ENCODE data around the gene ANKRD23.
"Not testable (repeated sequence)": the region's sequence is repeated elsewhere in the genome, so short reads cannot be mapped to it uniquely, and the experiment has no call there.

ANKRD23 gene

DNA sequence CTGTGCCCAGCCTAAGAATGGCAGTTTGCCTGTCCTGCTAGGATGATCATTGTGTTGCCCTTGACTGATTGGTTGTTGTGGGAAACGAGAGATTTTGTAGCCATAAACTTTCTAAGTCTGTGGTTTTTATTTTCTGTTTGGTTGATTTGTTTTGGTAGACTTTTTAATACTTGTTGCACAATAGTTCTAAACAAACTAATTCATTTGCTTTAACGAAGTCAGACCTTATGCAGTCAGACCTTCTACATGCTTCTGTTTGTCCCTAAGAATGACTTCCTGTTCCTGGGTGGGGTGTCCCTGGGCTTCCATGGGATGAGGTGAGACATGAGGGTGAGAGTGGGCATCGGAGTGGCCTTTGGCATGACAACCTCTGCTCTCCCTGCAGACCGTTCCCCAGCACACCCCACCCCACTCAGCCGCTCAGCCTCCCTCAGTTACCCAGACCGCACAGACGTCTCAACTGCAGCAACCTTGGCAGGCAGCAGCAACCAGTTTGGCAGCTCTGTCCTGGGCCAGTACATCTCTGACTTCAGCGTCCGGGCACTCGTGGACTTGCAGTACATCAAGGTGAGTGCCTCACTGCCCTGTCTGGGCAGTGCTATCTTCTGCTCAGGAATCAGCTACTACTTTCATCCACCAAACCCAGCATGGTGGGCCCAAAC, 35.5 kb downstream of the ANKRD23 start:
- DNase-seq (ENCODE audit: low read depth), result no peak
- H3K4me3 ChIP-seq (ENCODE audit: low read depth, low read length), result no peak overlapping the region
- TF ChIP-seq, protein P1, sequence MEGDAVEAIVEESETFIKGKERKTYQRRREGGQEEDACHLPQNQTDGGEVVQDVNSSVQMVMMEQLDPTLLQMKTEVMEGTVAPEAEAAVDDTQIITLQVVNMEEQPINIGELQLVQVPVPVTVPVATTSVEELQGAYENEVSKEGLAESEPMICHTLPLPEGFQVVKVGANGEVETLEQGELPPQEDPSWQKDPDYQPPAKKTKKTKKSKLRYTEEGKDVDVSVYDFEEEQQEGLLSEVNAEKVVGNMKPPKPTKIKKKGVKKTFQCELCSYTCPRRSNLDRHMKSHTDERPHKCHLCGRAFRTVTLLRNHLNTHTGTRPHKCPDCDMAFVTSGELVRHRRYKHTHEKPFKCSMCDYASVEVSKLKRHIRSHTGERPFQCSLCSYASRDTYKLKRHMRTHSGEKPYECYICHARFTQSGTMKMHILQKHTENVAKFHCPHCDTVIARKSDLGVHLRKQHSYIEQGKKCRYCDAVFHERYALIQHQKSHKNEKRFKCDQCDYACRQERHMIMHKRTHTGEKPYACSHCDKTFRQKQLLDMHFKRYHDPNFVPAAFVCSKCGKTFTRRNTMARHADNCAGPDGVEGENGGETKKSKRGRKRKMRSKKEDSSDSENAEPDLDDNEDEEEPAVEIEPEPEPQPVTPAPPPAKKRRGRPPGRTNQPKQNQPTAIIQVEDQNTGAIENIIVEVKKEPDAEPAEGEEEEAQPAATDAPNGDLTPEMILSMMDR (IDR thresholded peaks at IDR 0.05; ENCODE audit: low read depth, low read length, missing control alignments), result no peak

DNA sequence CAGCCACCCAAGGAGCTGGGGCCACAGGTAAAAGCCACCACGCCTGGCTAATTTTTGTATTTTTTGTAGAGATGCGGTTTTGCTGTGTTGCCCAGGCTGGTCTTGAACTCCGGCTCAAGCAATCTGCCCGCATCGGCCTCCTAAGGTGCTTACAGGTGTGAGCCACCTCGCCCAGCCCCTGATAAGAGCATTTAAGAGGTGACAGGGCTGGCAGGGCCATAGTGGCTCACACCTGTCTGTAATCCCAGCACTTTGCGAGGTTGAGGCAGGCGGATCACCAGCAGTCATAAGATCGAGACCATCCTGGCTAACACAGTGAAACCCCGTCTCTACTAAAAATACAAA, 36.7 kb downstream of the ANKRD23 start:
- H3K4me3 ChIP-seq (ENCODE audit: low read depth, low read length), result no peak overlapping the region
- DNase-seq (ENCODE audit: low read depth), result no peak

DNA sequence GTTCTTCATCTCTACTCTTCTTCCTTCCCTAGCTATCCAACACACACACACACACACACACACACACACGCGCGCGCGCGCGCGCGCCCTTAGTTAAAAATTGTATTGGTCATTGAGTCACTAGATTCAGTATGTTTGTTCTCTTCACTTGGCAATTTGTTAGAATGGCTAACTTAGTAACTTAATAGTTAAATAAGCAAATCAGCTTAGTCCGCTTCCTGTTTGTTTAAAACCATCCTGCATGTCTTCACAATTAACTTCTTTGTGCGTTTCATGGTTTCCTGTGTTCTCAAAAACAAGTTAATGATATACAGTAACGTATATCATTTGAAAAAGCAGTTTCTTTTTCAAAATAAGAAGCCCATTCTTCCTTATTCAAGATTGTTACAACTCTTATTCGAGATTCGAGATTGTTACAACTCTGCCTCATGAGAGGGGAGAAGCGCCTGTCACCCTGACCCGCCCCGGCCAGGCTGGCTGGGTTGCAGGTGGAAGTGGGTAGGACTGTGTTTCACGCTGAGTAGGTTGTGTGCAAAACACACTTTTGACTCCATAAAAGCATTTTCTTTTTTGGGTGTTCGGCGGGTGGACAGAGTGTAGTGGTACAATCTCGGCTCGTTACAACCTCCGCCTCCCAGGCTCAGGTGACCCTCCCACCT, 37.2 kb downstream of the ANKRD23 start:
- no peak overlapping the region for H3K4me3 ChIP-seq (ENCODE audit: low read depth, low read length)
- TF ChIP-seq, protein P1 (IDR thresholded peaks at IDR 0.05; ENCODE audit: low read depth, low read length, missing control alignments), result no peak
- no peak for DNase-seq (ENCODE audit: low read depth)

More for the DNA sequence above, 36.7 kb downstream of the ANKRD23 start:
- TF ChIP-seq, protein P1 (IDR thresholded peaks at IDR 0.05; ENCODE audit: low read depth, low read length, missing control alignments), result no peak

DNA sequence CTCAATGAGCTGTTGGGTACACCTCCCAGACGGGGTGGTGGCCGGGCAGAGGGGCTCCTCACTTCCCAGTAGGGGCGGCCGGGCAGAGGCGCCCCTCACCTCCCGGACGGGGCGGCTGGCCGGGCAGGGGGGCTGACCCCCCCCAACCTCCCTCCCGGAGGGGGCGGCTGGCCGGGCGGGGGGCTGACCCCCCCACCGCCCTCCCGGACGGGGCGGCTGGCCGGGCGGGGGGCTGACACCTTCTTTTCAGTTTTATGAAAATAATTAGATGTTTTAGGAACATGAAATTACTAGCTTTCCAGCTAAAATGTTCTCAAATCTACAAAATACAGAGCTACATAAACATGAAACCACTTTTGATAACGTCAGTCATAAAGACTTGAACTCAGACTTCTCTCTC, 37.9 kb downstream of the ANKRD23 start:
- H3K4me3 ChIP-seq (ENCODE audit: low read depth, low read length); DNase-seq (ENCODE audit: low read depth): not testable (repeated sequence)

DNA sequence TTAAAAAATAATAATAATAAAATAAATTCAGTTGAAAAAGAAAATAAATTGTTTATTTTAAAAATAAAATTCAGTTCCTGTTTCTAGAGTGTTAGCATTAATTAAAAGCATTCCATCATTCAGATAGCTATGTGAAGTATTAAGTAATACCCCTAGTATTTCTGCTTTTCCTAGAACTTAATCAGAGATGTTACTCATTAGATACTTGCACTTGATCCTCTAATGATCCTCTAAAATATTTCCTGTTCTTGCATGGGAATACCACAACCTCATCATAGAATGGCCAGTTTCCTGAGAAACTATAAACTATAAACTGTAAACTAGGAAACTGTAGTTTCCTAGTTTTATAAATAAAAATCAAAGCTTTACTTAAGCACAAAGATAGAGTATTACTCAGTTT, 38.8 kb downstream of the ANKRD23 start:
- DNase-seq (ENCODE audit: low read depth), result no peak
- no peak overlapping the region for H3K4me3 ChIP-seq (ENCODE audit: low read depth, low read length)
- TF ChIP-seq, protein P1 (IDR thresholded peaks at IDR 0.05; ENCODE audit: low read depth, low read length, missing control alignments), result no peak

DNA sequence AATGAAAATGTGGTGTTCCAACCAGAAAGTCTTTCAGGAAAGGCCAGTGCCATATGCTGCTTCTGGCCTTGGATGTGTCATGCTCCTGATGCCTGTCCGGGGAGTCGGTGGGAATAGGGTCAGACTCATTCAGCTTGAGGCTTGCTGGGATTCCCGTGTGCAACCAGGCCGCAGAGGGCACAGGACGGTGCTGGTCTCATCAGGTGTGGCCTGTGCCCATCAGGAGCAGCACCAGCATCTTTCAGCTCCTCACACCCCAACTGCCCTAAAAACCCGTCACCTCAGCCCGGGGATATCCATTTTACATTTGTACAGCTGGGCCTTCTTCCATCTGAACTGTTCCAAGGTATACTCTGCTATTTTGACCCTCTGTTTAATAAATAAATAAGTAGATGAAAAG, 41.1 kb downstream of the ANKRD23 start:
- no peak for DNase-seq (ENCODE audit: low read depth)
- no peak overlapping the region for H3K4me3 ChIP-seq (ENCODE audit: low read depth, low read length)
- TF ChIP-seq, protein P1 (IDR thresholded peaks at IDR 0.05; ENCODE audit: low read depth, low read length, missing control alignments), result no peak

DNA sequence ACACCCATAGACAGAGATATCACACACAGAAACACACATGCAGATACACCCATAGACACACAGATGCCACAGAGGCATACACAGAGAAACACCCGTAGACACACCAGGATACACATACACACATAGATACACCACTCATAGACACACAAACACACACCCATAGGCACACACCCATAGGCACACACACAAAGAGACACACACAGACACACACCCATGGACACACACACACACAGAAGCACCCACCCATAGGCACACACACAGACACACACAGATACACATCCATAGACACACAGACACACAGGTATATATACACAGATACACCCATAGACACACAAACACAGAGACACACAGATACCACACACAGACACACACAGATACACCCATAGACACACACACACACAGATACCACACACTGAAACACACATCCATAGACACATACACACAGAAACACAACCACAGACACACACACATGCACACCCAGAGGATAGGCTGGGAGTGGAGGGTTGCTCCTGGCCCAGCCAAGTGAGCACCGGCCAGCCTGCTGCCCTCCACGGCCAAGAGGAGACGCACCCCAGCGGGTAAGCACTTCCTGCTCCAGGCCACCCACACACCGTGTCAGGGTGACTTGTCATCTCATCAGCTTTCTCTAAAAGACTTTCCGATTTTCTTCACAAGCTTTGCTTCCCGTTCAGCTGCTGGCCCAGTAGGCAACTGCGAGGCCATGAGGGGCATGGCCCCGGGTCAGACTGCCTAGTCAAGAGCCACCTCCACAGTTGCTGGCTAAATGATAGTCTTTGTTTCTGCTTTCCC, 41.8 kb downstream of the ANKRD23 start:
- TF ChIP-seq, protein P1 (IDR thresholded peaks at IDR 0.05; ENCODE audit: low read depth, low read length, missing control alignments), result no peak
- DNase-seq (ENCODE audit: low read depth), result no peak
- no peak overlapping the region for H3K4me3 ChIP-seq (ENCODE audit: low read depth, low read length)
